DLD1 (cell line): Measurements from ENCODE around the gene RSPH1.

Source experiments
- in situ Hi-C: cut with HindIII; loops from 2 replicates; pipeline ENCODE4 v1.10.0; 2017; ENCODE audit warnings: low sequenced_read_pairs

Gene RSPH1

DNA sequence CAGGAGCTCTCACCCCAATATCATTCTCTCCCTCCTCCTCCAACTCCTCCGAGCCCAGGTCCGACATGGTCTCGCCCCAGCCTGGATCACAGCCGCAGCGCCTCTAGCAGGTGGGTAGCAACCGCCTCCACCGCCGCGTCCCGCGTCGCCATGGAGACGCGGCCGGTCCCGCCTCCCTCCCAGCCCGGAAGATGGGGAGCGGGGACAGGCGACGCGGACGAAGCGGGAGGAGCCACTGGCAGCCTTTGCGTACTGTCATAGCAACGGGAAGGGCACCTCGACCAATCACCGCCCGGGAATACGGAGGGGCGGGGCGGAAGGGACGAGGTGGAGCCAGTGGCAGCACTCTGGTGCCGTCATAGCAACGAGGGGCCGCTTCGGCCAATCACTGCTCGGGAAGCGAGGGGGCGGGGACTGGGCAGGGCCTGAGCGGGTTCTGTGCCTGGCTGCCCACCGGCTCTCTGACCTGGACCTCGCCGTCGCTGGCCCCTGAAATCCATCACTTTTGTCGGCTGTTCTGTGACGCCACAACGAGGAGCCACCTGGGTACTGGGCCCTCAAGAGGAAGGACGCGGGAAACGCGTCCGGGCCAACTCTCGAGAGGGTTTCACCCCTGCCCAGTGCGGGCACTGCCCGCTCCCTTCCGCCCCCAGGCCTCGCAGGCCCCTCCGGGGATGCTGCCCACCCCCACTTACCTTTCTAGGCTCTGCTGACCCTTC, at the start of gene RSPH1:
Gene RSPH1, minus strand, starts transcription at position 105 of the 719 bp plus-strand sequence. Its CDS starts 38 bp downstream, at position 67.
- in situ Hi-C loops: no loop called here

DNA sequence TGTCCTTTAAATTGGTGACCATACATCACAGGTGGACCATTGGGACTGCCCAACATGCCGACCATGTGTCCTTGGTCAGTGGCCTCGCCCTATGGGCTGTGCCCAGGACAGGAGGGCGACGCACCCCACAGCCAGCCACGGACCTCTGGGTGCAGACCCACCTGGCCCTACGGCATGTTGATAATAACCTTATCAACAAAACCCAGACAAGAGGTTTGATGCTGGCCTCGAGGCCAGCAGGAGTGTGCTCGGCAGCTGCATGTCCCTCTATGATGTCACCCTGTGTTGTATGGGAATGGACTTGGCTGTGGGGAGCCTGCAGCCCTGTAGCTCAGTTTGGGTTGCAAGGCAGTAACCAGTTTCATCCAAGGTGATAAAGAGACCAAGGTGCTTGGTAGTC, 49.7 kb upstream of the RSPH1 start:
- in situ Hi-C loops: no loop called here

DNA sequence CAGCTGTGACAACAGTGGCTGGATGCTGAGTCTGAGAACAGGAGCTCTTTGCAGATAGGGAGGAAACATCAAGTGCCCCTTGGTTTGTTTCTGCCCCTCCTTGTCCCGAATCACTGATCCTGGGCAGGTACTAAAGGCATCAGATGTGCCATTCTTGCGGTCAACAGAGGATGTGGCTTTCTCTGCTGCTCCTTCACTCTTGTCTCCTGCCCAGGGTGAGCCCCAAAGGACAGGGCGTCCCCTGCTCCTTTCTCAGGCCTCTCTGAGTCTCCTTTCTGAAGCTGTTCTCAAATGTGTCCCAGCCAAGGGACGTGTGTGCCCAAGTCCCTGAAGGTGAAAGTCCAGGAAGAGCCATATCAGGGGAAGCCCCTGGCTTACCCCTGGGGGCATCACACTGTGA, 49.3 kb upstream of the RSPH1 start:
- in situ Hi-C loops: no loop called here

DNA sequence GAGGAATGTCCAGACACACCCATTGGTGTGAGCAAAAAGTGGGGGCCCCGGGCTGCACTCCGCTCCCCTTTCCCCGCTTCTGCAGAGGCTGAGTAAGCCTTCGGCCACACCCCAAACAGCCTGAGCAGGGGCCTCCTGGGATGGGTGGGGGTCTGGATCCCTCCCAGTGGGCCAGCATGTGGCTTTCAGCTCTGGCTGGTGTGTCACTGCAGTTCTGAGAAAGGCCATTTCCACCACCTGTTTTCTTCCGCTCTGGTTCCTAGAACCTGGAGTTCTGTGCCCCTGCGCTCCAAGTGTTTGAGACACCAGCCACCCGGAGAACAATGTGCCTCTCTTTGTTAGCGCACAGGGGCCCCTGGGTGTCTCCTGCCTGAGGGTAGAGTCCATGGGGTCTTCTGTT, 48.5 kb upstream of the RSPH1 start:
- in situ Hi-C loops: no loop called here

DNA sequence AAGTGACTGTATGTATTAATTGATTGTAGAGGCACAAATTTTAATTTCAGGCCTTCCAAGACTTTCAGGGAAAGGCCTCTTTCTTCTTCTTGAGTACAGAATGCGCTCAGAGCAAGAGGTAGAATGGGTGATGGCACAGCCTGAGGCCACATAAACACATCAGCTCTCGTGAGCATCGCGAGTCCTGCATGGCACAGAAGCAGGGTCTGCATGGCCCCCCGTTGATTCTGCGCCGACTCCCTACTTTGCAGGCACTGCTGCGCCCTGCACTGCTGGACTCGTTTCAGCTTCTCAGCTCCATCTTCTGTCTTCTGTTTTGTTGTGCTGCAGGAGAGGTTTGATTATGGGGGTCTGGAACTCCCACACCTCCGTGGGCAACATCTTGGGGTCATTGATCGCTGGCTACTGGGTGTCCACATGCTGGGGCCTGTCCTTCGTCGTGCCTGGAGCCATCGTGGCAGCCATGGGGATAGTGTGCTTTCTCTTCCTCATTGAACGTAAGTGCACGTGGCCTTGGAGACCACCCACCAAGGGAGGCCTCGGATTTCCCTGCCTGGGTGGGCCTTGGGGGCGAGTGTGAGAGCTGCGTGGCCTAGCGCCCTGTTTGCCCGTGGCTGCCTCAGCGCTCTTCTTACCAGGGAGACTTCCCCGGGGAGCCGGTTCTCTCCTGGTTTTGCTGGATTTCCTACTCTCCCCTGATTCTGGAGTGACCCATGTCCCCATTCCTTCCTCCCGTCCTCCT, 47.3 kb upstream of the RSPH1 start:
- in situ Hi-C loops: no loop called here

DNA sequence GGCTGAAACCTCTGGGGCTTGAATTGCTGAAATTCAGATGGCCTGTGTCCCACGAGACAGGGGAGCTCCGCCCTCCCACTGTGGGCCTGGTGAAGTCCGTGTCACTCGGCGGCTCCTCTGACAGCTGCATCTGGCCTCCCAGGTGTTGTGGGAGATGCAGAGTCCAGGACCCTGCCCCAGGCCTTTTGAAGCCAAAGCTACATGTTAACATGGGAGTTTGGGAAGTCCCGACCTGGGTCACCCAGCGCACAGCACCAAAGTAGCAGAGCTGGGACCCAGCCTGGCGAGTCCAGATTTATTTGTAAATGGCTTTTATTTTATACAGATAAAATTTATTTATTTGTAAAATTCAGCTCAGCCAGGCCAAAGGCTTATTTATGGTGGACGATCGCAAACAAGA, 46.6 kb upstream of the RSPH1 start:
- in situ Hi-C loops: no loop called here

DNA sequence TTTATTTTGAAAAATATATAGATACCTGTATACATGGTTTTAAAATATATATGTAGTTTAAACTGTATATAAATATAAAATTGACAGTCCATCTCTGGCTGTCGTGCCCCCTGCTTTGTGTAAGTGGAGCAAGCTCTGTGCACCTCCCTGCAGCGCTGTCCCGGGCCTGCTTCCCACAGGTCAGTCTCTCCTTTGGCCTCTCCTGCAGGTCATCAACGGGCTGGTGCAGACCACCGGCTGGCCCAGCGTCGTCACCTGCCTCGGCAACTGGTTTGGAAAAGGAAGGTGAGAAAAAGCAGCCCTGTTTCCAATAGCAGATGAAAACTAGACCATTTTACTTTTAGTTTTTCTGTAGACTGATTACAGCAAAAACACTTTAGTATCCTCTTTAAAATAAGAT, 46.2 kb upstream of the RSPH1 start:
- in situ Hi-C loops: no loop called here

DNA sequence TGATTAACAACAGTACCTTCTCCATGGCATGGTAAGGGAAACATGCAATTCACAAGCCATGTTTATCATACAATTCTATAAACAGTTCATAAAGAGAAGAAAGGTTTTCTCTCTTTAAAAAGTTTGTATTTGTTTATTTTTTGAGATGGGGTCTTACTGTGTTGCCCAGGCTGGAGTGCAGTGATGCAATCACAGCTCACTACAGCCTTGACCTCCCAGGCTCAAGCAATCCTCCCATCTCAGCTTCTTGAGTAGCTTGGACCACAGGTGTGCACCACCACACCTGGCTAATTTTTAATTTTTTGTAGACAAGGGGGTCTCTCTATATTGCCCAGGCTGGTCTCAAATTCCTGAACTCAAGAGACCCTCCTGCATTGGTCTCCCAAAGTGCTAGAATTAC, 45.6 kb upstream of the RSPH1 start:
- in situ Hi-C loops: no loop called here

DNA sequence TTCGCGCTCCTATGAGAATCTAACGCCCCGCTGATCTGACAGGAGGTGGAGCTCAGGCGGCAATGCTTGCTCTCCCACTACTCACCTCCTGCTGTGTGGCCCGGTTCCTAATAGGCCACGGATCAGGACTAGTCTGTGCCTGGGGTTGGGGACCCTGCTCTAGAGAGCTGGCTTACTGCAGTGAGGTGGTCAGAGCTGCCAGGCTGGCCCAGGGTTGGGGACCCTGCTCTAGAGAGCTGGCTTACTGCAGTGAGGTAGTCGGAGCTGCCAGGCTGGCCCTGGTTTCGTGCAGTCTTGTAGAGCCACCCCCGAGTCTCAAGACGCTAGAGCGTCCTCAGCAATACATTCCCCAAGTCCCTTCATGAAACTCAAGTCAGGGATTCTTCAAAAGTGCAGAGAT, 45.1 kb upstream of the RSPH1 start:
- in situ Hi-C loops: no loop called here

DNA sequence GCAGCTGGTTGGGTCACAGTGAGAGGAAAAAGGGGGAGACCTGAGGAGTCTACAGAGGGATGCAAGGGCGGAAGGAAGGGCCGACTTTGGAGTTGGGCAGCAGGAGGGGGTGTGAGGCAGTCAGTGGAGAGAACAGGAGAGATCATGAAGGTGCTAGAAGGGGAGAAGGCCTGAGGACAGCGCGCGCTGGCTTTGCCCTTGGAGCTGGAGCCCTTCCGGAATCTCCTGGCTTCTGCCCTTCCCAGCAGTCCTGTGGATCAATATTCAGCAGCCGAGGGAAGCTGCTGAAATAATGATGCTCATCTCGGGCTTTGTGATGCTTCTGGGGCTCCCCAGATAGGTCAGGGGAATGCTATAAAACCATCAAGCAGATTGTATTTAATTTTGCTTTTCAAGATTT, 44.4 kb upstream of the RSPH1 start:
- in situ Hi-C loops: no loop called here

DNA sequence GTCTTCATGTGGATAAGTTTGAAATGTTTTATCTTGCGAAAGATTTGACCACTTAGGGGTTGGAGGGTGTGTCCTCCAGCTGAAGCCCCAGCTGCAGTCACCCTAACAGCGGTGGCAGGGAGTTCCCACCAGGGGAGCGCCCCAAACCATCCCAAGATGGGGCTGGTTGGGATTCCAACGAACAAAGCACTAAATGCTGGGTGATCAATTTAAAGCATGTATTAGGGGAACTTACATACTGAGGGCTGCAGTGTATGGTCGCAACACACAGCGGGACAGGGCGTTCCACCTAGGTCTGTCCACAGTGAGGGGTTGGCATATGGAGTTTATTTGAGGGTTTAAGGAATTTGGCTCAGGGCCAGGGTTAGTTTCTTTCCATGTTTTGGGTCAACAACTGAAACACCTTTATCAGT, 43.9 kb upstream of the RSPH1 start:
- in situ Hi-C loops: no loop called here

DNA sequence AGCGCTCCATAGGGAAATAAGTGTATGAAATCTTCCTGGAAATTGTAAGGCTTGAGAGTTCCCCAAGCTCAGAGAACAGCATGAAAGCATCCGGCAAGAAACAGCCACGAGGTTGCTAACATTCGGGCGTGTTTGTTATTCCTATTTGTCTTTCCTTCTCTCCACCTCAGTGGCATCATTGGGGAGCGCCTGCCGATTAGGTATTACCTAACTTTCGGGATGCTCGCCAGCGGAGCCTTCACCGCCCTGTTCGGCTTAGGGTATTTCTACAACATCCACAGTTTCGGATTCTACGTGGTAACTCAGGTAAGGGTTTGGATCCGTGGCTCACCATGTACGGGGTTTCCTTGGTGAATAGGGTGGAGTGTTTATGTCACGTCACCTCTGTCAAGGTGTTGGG, 43.3 kb upstream of the RSPH1 start:
- in situ Hi-C loops: no loop called here

DNA sequence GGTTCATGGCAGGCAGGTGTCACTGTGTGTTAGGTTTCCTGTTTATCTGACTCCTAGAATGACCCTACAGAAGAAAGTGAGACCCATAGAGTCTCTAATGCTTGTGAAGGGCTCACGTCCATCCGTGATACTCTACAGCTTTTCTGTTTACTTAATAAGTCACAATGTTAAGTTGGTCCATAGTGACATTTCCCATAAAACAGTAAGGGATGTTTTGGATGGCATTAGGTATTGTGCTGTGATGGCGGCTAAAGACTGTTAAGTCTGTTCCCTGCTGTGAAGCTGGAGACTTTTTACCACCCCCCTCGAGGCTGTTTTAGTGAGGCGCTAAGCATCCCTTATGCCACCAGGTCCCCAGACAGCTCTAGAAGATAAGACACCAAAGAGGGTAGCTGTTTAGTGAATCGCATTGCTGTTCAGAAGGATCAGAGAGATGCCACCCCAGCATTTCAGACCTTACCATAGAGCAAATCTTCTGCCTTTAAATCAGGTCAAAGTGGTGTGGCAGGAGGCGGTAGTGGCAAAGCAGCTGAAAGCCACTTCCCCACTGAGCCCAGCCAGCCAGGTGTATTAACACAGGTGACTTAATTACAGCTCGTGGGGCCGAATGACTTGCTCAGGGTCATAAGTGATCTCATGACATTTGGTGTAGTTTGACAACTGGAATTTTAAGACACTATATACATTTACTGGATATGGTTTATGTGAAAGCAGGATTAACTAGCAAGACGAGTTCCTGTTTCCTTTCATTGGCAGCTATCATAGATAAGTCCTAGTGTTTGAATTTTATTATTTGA, 42.7 kb upstream of the RSPH1 start:
- in situ Hi-C loops: no loop called here

DNA sequence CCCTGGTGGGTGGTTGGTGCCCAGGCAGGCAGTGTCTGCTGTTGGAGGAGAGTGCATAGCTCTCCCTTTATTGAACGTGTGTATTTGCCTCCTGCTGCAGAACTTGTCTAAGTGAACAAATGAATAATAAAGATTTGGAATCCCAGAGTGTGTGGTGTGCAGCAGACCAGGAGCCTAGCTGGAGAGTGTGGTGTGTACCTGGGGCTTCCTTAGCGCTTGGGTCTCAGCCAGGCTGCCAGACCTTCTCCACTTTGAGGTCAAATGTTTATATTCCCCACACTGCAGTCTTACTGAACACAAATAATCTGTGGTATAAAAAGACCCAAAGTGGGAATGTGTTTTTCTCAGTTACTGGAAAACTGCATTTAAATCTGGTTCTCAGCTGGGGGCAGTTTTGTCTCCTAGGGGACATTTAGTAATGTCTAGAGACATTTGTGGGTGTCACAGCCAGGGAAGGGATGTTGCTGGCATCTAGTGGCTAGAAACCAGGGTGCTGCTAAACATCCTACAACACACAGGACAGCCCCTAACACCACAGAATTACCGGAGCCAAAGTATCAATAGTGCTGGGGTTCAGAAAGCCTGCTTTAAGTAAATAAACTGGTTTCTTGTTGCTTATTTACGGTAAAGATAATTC, 41.2 kb upstream of the RSPH1 start:
- in situ Hi-C loops: no loop called here

DNA sequence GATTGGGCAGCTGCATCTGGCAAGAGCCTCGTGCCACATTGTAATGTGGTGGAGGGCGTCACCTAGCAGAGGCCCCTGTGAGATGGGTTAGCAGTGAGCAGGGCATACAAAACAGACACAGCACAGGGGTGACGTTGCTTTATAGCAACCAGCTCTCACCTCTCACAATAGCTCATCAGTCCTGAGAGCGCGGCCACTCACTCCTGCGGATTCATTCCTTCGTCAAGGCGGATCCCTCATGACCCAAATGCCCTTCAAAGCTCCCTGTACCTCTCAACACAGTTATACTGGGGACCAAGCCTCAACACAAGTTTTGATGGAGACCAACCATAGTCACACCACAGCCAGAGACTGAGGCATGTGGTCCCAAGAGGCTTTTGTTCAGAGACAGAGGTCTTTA, 40.6 kb upstream of the RSPH1 start:
- in situ Hi-C loops: no loop called here

DNA sequence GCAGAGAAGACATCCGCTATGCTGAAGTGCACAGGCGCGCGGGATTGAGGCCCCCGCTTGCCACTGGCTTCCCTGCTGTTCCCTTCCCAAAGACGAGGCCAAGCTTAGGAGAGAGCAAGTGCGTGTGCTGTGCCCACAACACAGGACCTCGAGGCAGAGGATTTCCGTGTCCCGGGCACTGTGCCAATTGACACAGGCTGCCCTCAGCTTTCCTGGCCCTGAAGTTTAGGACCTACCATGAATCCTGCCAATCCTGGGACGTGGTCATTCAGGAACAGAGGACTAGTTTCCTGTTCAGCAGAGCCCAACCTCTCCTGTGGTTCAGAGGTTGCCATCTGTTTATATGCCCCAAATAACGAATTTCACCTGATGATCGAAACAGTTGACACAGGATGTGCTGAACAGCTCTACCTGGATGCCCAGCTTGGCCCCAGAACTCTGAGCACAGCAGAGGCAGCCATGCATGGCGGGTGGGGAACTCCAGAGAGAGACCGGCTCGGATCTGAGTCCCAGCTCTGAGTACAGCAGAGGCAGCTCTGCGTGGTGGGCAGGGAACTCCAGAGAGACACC, 39.7 kb upstream of the RSPH1 start:
- in situ Hi-C loops: no loop called here

DNA sequence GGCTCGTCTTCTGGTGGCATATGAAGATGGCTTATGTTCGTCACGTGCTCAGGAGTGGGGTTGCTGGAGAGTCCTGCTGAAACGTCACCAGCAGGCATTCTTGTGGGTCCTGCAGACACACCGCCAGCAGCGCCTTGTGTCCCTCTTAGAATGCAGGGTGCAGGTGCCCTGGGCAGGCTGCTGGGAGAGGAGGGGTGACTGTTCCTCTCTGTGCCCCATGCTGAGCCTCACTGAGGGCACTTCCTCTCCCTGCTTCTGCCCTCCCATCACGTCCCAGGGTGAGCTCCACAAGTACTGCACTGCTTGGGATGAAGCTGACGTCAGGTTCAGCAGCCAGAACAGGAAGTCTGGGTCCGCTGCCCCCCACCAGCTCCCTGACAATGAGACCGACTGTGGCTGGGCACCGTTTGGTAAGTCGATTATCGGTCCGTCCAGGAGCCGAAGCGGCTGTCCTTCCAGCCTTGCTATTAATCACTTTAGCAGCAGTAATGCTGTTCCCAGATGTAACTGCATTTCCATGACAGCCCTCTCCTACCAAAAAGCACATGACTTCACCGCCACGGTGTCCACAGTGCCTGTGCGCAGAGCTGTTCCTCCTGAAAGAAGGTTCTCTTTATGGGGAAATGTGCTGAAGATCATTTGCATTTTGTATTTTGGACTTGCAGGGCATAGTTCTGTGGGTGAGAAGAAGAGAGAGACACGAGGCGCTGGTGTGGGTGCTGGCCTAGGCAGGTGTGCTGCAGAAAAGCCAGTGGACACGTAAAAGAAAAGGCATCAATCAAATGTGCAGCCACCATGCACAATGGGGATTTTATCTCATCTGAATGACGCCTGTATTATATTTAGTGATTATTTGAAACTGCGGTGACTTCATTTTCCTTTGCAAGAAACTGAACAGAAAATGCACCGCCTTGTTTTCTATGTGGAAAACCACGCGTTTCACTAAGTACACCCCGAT, 38.7 kb upstream of the RSPH1 start:
- in situ Hi-C loops: no loop called here

DNA sequence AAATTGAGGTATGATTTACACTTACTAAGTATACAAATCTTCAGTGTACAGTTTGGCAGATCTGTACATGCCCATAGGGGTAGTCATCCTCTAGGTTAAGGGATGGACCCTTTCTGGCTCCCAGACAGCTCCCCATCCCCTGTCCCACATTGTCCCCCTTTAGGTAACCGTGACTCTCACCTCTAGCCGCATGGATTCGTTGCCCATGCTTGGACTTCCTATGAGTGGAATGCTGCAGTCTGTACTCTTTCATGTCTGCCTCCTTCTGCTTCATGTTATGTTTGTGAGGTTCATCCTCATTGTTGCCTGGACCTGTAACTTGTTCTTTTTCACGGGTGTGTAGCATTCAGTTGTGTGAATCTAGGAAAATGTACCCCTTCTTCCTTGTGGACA, 37.9 kb upstream of the RSPH1 start:
- in situ Hi-C loops: no loop called here

DNA sequence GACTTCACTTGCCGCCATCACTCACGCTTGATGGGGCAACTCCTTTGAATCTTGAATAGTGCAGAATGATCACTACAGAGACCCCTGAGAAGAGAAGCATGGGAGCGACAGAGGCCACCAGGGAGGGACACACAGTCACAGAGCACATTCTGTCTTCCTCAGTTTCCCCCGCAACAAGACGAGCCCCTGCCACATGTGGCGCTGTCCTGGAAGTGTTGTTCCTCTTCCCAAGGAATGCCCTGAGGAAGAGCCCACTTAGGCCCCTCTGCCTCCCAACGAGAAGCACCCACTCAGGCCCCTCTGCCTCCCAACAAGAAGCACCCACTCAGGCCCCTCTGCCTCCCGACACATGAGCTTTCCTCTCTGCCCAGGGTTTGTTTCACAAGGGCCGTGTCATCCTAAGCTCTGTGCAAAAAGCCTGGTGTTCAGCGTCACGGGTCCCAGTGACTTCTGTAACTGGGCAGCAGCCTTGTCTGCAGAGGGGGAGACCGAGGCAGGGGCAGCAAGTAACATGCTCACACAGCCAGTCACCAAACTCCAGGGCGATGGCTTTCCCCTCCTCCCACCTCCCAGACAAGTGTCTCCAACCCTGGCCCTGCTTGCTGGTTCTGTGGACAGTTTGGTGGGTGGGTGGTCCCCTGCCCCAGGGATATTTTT, 37.4 kb upstream of the RSPH1 start:
- in situ Hi-C loops: no loop called here
